NCI-H2196 (cell line): ENCODE measurements around the gene TMEM209.
"Not testable (repeated sequence)": the region's sequence is repeated elsewhere in the genome, so short reads cannot be mapped to it uniquely, and the experiment has no call there.

Source experiments
- DNase-seq: peaks from one replicate; lab custom pipeline; 2025; ENCODE audit not compliant: unreplicated experiment; lab: John Stamatoyannopoulos, UW

The TMEM209 gene

GRCh38 chr7:130129011-130129411 lies 76.2 kb downstream of the TMEM209 start:
- DNase-seq, result no peak

GRCh38 chr7:130127821-130128317 lies 77.3 kb downstream of the TMEM209 start:
- no peak for DNase-seq

DNA sequence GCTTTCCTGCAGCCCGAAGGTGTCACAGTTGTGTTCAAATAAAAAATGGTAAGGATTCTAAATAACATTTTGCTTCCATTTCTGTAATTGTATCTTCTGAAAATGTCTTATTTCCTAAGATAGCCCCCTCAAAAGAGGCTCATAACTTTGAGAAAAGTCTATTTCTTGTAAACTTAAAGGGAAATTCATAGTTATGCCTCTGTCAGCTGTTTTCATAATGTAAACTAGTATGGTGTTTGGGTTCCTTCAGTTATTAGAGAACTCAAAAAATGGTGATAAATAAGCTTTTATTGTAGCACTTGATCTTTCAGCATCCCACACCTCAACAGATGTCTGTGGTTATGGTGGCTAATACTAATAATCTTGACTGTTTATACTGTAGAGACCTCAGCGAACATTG lies 77.8 kb downstream of the TMEM209 start:
- no peak for DNase-seq

- DNase-seq, result not testable (repeated sequence)
Measured at GRCh38 chr7:130126840-130127239, 78.4 kb downstream of the TMEM209 start.

DNA sequence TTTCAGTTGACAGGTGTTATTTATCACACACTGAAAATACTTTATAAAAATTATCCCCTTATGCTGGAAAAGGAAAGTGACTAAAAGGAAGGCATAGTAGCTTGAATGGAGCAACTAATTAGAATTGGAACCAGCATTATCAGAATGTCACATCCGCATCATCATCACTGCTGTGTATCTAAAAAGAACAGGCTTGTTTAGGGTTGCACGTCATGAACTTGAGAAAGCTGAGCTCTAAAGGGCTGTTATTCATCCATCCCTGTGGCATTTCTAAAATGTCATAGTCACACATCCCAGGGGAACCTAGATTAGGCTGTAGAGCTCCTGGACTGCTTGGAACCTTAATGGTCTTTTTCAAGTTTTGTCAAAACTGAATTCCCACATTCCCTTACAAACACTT lies 80.5 kb downstream of the TMEM209 start:
- no peak for DNase-seq

- DNase-seq, result no peak
Measured at GRCh38 chr7:130123501-130123900, 81.7 kb downstream of the TMEM209 start.

DNA sequence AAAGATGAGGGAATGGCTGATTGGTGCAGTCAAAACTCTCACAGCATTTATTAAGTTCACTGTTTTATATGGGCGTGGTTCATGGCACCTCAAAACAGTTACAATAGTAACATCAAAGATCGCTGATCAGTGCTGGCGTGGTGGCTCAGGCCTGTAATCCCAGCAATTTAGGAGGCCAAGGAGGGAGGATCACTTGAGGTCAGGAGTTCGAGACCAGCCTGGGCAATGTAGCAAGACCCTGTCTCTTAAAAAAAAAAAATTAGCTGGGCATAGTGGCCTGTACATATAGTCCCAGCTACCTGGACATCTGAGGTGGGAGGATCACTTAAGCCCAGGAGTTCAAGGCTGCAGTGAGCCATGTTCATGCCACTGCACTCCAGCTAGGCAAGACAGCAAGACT lies 86.4 kb downstream of the TMEM209 start:
- DNase-seq, result no peak

GRCh38 chr7:130118294-130118693 lies 86.9 kb downstream of the TMEM209 start:
- no peak for DNase-seq

DNA sequence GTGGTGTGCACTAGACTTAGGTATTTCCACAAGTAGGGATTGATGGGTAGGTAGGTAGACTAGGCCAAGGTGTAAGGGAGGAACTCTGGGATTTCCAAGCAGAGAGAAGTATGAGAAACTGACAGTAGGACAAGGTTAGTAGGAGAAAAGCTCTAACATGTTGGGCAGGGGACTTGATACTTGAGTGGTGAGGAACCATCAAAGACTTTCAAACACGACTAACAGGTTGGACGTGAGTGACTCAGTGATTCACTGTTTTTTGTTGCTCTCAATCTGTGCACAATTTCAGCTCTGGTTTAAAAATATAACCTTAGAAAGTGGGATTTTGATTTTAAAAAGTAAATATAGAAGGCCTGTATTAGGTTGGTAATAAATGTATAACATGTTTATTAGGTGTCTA lies 90.4 kb downstream of the TMEM209 start:
- no peak for DNase-seq
